Measurements from ENCODE around the gene HDAC9.

The HDAC9 gene

GRCh38 chr7:18495412-18496340, at the start of gene HDAC9:
TSS of gene HDAC9 (plus strand) at chr7:18495749. CDS start at chr7:18496303, 554 bp downstream.
- no peak for DNase-seq

GRCh38 chr7:18445916-18446520, 49.5 kb upstream of the HDAC9 start:
- DNase-seq, result no peak

GRCh38 chr7:18450019-18450418, 45.5 kb upstream of the HDAC9 start:
- DNase-seq, result no peak

DNA sequence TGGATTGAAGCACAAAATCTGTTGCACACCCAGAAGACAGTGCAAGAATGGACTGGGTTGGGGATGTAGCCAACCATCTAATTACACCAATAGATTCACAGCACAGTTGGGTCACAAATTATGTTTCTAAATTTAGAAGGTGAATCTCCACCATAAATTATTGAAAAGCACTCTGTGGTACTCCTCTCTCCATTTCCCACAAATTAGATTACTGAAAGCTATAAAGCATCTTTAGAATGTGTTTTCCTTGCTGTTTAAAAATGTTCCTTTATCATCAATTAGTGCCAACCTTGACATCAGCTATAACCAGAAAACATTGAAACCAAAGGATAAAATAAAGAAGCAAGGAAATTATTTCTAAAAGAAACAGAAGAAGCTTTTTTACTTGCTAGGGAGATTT, 39.9 kb upstream of the HDAC9 start:
- DNase-seq, result no peak

GRCh38 chr7:18457832-18458231, 37.7 kb upstream of the HDAC9 start:
- no peak for DNase-seq

- no peak for DNase-seq
Measured at GRCh38 chr7:18458830-18459229, 36.7 kb upstream of the HDAC9 start.

- DNase-seq, result no peak
Measured at GRCh38 chr7:18459484-18460245, 35.9 kb upstream of the HDAC9 start.

- DNase-seq, result no peak
Measured at GRCh38 chr7:18461785-18462467, 33.6 kb upstream of the HDAC9 start.

- DNase-seq, result no peak
Measured at GRCh38 chr7:18464830-18465229, 30.7 kb upstream of the HDAC9 start.

DNA sequence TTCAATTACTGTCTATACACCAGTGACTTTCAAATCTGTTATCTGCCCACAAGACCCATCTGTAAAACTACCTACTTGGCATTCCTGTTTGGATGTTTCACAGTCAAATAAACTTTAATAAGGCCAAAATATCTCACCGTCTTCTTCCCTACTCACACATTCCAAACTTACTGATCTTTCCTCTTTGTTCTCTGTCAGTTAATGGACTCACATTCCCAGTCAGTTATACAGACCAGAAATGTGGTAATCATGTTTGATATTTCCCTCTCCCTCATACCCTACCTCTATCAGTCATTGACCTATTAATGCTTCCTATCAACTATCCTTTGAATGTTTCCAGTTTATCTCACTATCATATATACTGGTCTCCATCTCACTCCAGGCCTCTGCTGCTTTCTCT, 28.5 kb upstream of the HDAC9 start:
- no peak for DNase-seq

DNA sequence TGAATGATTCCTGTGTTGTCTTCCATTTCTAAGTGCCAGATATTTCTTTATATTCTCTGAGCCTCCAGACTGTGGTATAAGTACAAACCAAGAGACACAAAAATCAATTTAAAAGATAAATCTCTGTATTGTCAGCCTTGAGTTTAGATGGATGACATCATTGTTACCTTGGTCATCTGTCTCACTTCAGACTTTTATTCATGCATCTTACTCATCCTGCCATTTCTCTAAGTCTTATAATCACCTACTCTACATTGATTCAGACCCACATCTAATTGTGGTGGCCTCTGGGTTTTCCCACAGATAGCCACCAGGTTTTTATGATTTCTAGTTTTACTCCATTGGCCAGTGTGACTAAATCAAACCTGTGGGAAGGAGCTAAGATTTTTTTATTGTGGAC, 26.8 kb upstream of the HDAC9 start:
- no peak for DNase-seq

DNA sequence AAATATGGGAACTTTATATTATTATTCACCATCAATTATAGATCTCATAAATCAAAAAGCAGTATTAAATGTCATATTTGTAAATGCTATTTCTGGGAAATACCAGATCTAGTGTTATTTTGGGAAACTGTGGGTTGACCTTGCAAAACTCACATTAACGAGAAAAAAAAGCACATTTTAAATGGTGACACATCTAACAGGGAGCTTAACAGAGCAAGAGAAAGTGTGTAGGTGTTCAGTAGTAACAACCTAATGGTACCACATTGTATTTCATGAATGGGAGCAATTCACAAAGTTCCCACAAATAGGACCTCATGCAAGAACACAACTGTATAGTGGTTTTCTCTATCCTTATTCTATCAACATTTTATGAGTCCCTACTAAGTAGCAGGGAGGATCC, 26.2 kb upstream of the HDAC9 start:
- no peak for DNase-seq

DNA sequence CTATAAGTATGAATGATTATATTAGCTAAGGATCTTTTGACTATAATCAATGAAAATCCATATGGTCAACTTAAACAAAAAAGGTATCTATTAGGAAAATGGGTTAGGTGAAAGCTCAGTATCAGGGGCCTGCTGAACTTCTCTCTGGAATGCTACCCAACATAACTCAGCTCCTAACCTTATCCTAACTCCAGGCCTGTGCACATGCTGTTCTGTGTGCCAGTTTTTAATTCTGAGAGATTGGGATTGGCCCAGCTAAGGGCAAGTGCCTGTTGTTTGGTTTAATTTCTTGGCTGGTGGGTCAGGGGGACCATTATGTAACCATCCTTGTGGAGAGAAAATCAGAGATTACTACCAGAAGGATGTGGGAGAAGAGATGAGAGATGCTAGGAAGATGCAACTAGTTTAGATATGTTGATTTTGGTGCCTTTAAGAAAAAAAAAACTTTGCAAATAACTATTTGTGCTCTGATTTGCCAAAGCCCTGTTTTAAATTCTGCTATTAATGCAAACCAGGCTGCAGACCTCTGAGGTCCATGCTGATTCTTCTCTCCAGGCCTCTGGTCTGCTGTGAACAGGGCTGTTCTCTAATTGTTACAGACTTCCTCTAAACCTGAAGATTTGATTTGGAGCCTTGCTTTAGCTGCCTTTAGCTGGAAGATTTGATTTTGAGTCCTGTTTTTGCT, 23.9 kb upstream of the HDAC9 start:
- DNase-seq, result no peak

DNA sequence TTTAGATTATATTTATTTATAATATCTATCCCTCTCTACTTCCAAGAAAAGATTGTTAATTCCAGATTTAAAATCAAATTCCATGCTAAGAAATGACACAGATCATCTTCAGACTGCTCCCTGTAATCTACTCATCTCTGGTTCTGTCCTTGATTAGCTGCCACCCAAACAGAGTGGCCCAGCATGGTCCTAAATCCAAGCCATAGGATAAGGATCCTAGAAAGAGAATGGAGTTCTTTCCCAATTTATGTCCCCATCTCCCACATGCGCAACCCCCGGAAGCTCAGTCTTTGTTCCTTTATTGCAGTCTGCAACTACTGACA, 23.4 kb upstream of the HDAC9 start:
- no peak for DNase-seq

DNA sequence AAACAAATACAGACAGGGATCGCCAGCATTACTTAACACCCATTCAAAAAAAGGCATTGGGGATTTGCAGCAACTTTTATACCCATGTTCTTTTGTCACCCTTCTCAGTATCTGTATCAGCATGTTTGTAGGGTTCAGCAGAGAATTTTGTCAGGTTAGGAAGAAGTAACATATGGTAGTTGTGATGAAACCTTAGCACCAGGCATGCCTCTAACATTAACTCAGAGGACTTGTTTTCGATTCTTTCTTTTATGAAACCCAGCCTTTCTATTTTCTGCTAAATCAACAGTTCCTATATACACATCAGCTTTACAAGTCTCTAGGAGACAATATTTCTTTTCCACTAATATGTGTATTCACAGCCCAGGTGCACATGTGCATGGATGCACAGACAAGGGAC, 22.4 kb upstream of the HDAC9 start:
- DNase-seq, result no peak

- no peak for DNase-seq
Measured at GRCh38 chr7:18474944-18475343, 20.6 kb upstream of the HDAC9 start.

GRCh38 chr7:18475488-18475887, 20.1 kb upstream of the HDAC9 start:
- no peak for DNase-seq

DNA sequence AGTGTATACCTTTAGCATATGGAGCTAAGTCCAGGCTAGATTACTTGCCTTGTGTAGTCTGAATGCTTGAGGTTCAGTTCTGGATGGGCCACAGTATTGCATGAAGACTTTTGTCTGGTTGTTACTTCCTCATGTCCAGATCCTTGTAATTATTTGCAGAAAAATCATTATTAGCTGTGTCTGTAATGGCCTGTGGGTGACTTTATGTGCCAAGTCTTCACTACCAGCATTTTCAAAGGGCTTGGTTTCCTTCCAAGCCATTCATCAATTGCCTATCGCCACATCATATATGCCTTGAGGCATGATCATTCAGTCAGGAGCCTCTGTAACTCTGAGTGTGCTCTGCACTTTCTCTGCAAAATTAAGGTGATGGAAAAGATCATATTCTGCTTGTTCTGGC, 13.8 kb upstream of the HDAC9 start:
- no peak for DNase-seq

GRCh38 chr7:18488049-18488448, 7.5 kb upstream of the HDAC9 start:
- DNase-seq, result no peak

DNA sequence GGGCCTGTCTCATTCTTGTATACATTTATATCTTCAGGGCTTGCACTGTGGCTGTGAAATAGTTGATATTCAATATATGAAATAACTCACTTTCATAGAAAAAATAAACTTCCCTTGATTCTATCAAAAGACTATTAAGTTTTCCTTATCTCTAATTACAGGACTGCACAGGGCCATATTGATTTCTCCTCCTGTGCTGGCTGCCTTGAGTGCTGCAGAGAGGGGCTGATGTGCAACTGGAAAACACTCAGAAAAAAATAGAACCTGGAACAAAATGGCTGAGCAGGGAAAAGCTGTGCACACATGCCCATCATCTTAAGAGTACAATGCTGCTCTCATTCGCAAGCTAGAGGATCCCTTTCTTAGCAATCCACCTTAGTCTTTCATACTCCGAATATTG, 5.9 kb upstream of the HDAC9 start:
- no peak for DNase-seq

DNA sequence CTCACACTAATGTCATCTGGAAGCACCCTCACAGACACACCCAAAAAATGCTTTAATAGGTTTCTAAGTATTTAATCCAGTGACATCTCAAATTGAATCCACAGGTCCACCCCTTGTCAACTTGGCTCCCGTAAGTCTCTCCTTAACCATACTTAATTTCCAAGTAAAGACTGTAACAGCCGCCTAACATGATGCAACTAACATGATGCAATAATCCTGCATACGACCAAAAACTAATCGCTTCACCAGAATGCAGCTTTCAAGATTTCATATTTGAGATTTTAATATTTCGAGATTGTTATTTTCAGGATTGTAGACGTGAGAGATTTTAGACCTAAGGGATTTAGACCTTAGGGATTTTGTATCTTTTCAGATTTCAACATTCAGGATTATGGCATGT, 3.7 kb upstream of the HDAC9 start:
- DNase-seq, result no peak

DNA sequence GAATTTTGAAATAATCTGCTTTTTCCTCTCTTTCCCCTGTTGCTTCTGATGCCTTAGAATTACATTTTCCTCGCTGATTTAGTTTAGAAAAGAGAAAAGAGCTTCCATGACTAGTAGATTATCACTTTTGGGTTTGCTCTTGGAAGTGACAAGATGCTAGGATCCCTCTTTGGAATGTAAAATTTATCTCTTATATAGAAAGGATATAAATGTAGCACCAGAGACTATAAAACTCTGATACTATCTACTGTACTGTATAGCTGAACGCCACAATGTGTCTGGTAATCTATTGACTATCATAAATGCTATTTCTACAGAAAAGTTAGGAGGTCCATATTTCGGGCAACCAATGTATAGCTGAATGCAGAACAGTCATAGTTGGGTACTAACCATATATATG, 1.1 kb upstream of the HDAC9 start:
- no peak for DNase-seq
